Measurements from ENCODE around the gene BAIAP2L1.

BAIAP2L1 gene

DNA sequence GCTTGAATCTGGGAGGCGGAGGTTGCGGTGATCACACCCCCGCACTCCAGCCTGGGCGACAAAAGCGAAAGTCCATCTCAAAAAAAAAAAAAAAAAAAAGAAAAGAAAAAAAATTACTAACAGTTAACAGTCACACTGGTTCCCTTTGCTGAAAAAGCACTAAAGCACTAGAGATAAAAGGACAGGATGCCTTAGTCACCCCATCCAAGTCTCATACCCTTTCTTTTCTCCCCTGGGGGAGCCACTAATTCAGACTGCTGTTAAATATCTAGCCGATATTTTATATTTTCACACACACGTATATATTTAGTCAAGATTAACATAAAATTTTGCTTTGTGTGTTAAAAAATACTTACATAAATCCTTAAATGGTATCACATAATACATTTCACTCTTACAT lies 25.2 kb downstream of the BAIAP2L1 start:
- DNase-seq, result no peak
- H3K27me3 ChIP-seq (ENCODE audit: insufficient read depth, low read depth, severe bottlenecking), result no peaks in the 10 kb centered on the region
- H3K36me3 ChIP-seq, result no peaks in the 10 kb centered on the region; the same call in 1 of the 2 replicates
- TF ChIP-seq, protein P1, sequence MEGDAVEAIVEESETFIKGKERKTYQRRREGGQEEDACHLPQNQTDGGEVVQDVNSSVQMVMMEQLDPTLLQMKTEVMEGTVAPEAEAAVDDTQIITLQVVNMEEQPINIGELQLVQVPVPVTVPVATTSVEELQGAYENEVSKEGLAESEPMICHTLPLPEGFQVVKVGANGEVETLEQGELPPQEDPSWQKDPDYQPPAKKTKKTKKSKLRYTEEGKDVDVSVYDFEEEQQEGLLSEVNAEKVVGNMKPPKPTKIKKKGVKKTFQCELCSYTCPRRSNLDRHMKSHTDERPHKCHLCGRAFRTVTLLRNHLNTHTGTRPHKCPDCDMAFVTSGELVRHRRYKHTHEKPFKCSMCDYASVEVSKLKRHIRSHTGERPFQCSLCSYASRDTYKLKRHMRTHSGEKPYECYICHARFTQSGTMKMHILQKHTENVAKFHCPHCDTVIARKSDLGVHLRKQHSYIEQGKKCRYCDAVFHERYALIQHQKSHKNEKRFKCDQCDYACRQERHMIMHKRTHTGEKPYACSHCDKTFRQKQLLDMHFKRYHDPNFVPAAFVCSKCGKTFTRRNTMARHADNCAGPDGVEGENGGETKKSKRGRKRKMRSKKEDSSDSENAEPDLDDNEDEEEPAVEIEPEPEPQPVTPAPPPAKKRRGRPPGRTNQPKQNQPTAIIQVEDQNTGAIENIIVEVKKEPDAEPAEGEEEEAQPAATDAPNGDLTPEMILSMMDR (IDR thresholded peaks at IDR 0.05; ENCODE audit: low read depth, low read length), result no peak
- H3K9me3 ChIP-seq (ENCODE audit: severe bottlenecking), result no peaks in the 10 kb centered on the region
- H3K4me3 ChIP-seq (ENCODE audit: low read depth, low read length), result no peak overlapping the region
- H3K27ac ChIP-seq, result no peak overlapping the region

DNA sequence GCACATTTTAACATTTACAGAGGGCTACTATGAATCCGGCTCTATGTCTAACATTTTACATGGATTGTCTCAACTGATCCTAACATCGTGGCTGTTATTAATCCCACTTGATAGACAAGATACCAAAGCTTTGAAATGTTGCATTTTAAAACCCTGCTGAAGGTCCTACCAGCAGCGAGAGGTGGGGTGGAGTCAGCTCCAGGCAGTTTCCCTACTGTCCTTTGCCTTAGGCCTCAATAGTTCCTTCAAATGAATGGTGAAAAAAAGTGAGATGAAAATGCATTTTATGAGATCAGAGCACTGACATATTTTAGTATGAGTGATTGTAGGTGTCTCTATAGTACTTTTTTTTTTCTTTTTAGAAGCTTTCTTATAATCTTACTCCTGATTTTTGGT lies 26.6 kb downstream of the BAIAP2L1 start:
- DNase-seq, result no peak
- H3K27ac ChIP-seq, result no peak overlapping the region

DNA sequence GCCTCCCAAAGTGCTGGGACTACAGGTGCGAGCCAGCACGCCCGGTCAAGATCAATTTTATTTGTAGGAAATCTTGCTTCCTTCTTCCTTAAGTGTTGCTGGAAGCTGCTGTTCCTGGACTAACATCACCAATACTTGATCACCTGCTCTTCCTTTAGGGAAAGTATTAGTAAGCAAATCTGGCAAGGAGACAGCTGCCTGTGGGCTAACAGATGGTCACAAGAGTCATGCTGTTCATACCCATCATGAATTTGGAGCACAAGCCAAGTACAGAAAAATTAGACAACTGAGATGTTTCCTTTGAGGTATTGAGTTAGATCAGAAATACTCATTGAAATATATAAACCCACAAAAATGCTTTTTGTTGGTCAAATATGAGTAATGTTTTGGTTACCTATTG lies 27.9 kb downstream of the BAIAP2L1 start:
- peak; percentile 19 for DNase-seq
- H3K27ac ChIP-seq, result no peak overlapping the region
- TF ChIP-seq, protein P1 (IDR thresholded peaks at IDR 0.05; ENCODE audit: low read depth, low read length), result no peak

More for the DNA sequence above, 26.6 kb downstream of the BAIAP2L1 start:
- Histone ChIP-seq H3K27me3 (ENCODE audit: insufficient read depth, low read depth, severe bottlenecking) (no peaks in the 10 kb centered on the region), H3K9me3 (ENCODE audit: severe bottlenecking) (no peaks in the 10 kb centered on the region), H3K4me3 (ENCODE audit: low read depth, low read length) (no peak overlapping the region), H3K36me3 (no peaks in the 10 kb centered on the region; the same call in 1 of the 2 replicates)
- TF ChIP-seq, protein P1 (IDR thresholded peaks at IDR 0.05; ENCODE audit: low read depth, low read length), result no peak

DNA sequence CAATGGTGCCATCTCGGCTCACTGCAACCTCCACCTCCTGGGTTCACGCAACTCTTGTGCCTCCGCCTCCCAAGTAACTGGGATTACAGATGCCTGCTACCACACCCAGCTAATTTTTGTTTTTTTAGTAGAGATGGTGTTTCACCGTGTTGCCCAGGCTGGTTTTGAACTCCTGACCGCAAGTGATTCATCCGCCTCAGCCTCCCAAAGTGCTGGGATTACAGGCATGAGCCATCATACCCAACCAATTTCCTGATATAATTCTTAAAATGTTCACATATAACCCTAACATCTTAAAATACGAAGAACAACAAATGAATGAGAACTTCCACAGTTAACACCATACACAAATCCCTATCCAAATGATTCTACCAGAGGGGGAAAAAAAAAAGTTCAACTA lies 31.2 kb downstream of the BAIAP2L1 start:
- Histone ChIP-seq H3K27ac (no peak overlapping the region), H3K36me3 (no peaks in the 10 kb centered on the region; the same call in 1 of the 2 replicates), H3K9me3 (ENCODE audit: severe bottlenecking) (no peaks in the 10 kb centered on the region), H3K27me3 (ENCODE audit: insufficient read depth, low read depth, severe bottlenecking) (no peaks in the 10 kb centered on the region), H3K4me3 (ENCODE audit: low read depth, low read length) (no peak overlapping the region)
- DNase-seq, result no peak
- TF ChIP-seq, protein P1 (IDR thresholded peaks at IDR 0.05; ENCODE audit: low read depth, low read length), result no peak

More for the DNA sequence above, 27.9 kb downstream of the BAIAP2L1 start:
- no peaks in the 10 kb centered on the region; the same call in 1 of the 2 replicates for H3K36me3 ChIP-seq
- no peaks in the 10 kb centered on the region for H3K9me3 ChIP-seq (ENCODE audit: severe bottlenecking)
- H3K4me3 ChIP-seq (ENCODE audit: low read depth, low read length), result no peak overlapping the region
- no peaks in the 10 kb centered on the region for H3K27me3 ChIP-seq (ENCODE audit: insufficient read depth, low read depth, severe bottlenecking)

DNA sequence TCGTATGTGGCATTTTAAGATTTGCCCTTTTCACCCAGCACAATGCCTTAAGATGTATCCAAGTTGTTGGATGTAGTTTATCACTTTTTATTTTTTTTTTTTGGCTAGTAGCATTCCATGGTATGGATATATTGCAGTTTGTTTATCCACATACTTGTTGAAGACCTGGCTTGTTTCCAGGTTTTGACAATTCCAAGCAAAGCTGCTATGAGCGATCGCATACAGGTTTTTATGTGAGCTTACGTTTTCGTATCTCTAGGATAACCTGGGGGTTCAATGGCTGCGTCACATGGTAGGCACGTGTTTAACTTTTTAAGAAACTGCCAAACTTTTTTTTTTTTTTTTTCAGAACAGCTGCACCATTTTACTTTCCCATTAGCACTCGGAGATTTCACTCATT lies 32.2 kb downstream of the BAIAP2L1 start:
- H3K9me3 ChIP-seq (ENCODE audit: severe bottlenecking), result no peaks in the 10 kb centered on the region
- H3K4me3 ChIP-seq (ENCODE audit: low read depth, low read length), result no peak overlapping the region
- H3K36me3 ChIP-seq, result no peaks in the 10 kb centered on the region
- no peak for DNase-seq
- H3K27me3 ChIP-seq (ENCODE audit: insufficient read depth, low read depth, severe bottlenecking), result no peaks in the 10 kb centered on the region
- TF ChIP-seq, protein P1 (IDR thresholded peaks at IDR 0.05; ENCODE audit: low read depth, low read length), result no peak
- H3K27ac ChIP-seq, result no peak overlapping the region

DNA sequence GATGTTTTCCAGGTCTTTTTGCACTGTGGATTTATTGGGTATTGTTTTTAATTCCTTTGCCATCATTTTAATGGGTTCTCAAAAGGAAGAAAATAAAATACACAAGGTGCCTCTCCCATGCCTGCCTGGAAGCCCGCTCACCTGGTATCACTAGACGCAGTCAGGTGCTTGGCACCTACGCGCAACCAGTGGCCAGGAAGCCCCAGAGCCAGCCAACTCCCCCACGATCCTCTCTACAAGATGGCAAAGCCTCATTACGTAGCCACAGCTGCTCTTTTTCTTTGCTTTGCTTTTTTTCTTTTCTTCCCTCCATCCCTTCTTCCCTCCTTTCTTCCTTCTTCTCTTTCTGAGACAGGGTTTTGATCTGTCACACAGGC lies 34.3 kb downstream of the BAIAP2L1 start:
- H3K36me3 ChIP-seq, result peaks cover 8% of the 10 kb centered on the region
- no peak for DNase-seq
- H3K27me3 ChIP-seq (ENCODE audit: insufficient read depth, low read depth, severe bottlenecking), result no peaks in the 10 kb centered on the region
- no peaks in the 10 kb centered on the region for H3K9me3 ChIP-seq (ENCODE audit: severe bottlenecking)
- no peak overlapping the region for H3K4me3 ChIP-seq (ENCODE audit: low read depth, low read length)
- TF ChIP-seq, protein P1 (IDR thresholded peaks at IDR 0.05; ENCODE audit: low read depth, low read length), result no peak
- no peak overlapping the region for H3K27ac ChIP-seq

Measured in WERI-Rb-1 (cell line).